Measurements from ENCODE around the gene TEX2. TPM values are rescaled to one million over a fixed set of nuclear protein-coding genes. Genes with fewer than 3 reads are reported as not detected.

Gene TEX2
- total and polyA plus RNA-seq, 2 of the 13 experiments (the other 11 are each of a cell fraction or from before 2014, with no cell fraction given) = 21.4 to 37.7 TPM

GRCh38 chr17:64107500-64108236 is 155.4 kb downstream of the TEX2 start:
- H3K27me3 ChIP-seq (ENCODE audit: control insufficient read depth in 1 of 2, insufficient read depth in 2 of 2, low read length in 2 of 2) = no peaks in the 10 kb centered on the region
- TF ChIP-seq CSRNP2 (CRISPR knock-in tag; conservative IDR thresholded peaks at IDR 0.05; ENCODE audit: low read depth) (no peak), FOXA1 (IDR thresholded peaks at IDR 0.05) (no peak), FOXA1 (CRISPR knock-in tag; IDR thresholded peaks at IDR 0.05) (peak; percentile 45; the same call in 1 of the 2 replicates), GATAD2A (CRISPR knock-in tag; IDR thresholded peaks at IDR 0.05) (0 out of 2 replicates have a peak, but pooled peaks have one; percentile 18), ARID5B (CRISPR knock-in tag; IDR thresholded peaks at IDR 0.05) (0 out of 2 replicates have a peak, but pooled peaks have one; percentile 22), RXRB (CRISPR knock-in tag; IDR thresholded peaks at IDR 0.05; ENCODE audit: borderline replicate concordance) (no peak), FOXA3 (CRISPR knock-in tag; IDR thresholded peaks at IDR 0.05) (0 out of 2 replicates have a peak, but pooled peaks have one; percentile 12), ZNF652 (CRISPR knock-in tag; IDR thresholded peaks at IDR 0.05; ENCODE audit: borderline replicate concordance, low read depth) (peak; percentile 54; the same call in 1 of the 2 replicates)
- peaks cover 52% of the 10 kb centered on the region for H3K4me1 ChIP-seq (ENCODE audit: insufficient read depth, low read length)
- CTCF ChIA-PET (ENCODE audit: low intra/inter-chr PET ratio, low total read pairs) = no interaction called here
- WGBS (ENCODE audit: low lambda C conversion rate) = 75% methylated on average over 5 of the region's 5 CpGs
- intact Hi-C loops (cut with micrococcal nuclease; ENCODE audit: unreplicated experiment) (no loop called here), in situ Hi-C loops (cut with HindIII; ENCODE audit: extremely low pct_ligation_motif_present, low pct_unique_long_range_greater_than_20kb) (no loop called here)
- H4K20me1 ChIP-seq (ENCODE audit: insufficient read depth, low read length) = no peaks in the 10 kb centered on the region
- peaks cover 22% of the 10 kb centered on the region for H3K79me2 ChIP-seq (ENCODE audit: insufficient read depth, low read length)
- POLR2A ChIA-PET = no interaction called here
- peaks cover 2 to 4% of the 10 kb centered on the region in 2 experiments; a peak in 3 of 5 replicates for H3K36me3 ChIP-seq (replicated peaks in 1 of 2; ENCODE audit: control insufficient read depth in 1 of 2, insufficient read depth in 2 of 2, low read length in 2 of 2)
- H3K4me3 ChIP-seq (replicated peaks in 1 of 3; ENCODE audit: insufficient read depth in 1 of 3, low read depth in 2 of 3, low read length in 3 of 3) = no peak overlapping the region
- no peak overlapping the region for H3K4me2 ChIP-seq (ENCODE audit: low read depth, low read length)
- H3K27ac ChIP-seq (ENCODE audit: extremely low read length, insufficient read depth, low read length) = no peak overlapping the region
- FAIRE-seq (peak; percentile 15), DNase-seq (ENCODE audit: low spot score) (peak; percentile 35), ATAC-seq (peak; percentile 40; the same call in 2 of the 3 replicates)
- BruUV-seq (replicated peaks) = no TSS peak
- no peaks in the 10 kb centered on the region for H3K9me3 ChIP-seq (ENCODE audit: low read length)
- H2AFZ ChIP-seq (ENCODE audit: low read length) = no peak overlapping the region
- H3K9ac ChIP-seq (ENCODE audit: insufficient read depth, low read depth, low read length) = no peak overlapping the region

Measured in HepG2 (cell line).